ENCODE data around the gene CRYBA1. TPM values are rescaled to one million over a fixed set of nuclear protein-coding genes. Genes with fewer than 3 reads are reported as not detected.
A peak's percentile ranks its signal among the peaks of the same experiment; 100 is the strongest.
"Not testable (repeated sequence)": the region's sequence is repeated elsewhere in the genome, so short reads cannot be mapped to it uniquely, and the experiment has no call there.

Gene CRYBA1
- total and polyA plus RNA-seq, 3 experiments from 2014 or later = not detected

DNA sequence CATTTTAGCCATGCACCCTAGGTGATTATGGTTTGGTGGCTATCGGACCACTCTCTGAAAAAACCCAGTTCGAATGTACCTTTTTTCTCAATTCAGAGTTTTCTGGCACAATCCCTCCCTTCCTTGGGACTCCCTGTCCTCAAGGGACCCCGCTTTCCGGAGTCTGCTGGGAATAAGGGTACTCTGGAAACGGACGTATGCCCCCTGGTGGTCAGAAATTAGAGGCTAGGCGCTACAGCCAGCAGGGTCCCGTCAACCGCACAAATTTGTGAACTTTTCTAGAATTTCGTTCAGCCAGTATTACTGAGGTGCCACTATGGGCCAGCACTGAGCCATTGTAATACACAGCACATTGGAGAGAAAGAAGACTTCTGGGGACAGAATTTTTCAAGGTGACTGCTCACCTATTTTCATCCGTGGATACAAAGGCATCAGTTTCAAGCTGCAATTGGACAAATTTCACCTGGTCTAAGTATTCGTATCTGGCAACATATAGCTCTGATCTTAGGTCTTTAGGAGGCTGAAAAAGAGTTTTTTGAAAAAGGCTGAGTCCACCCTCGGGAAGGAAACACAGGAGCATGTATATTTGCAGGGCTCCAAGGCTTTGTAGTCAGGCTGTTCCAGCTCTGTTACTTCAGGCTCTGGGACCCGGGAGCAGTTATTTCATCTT is 27.1 kb upstream of the CRYBA1 start:
- H3K36me3 Mint-ChIP-seq = no peaks in the 10 kb centered on the region
- CTCF ChIA-PET = interaction anchor here (0.7 to 10.1 kb wide), 15 partner anchors 10 to 266 kb away, joined by 3 to 159 read pairs (median 7); partner anchors contain the start of gene MYO18A

DNA sequence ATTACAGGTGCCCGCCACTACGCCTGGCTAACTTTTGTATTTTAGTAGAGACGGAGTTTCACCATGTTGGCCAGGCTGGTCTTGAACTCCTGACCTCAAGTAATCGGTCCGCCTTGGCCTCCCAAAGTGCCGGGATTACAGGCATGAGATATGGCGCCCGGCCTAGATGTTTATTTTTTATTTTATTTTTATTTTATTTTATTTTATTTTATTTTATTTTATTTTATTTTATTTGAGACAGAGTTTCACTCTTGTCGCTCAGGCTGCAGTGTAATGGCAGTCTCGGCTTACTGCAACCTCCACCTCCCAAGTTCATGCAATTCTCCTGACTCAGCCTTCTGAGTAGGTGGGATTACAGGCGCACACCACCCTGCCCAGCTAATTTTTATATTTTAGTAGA is 25.3 kb upstream of the CRYBA1 start:
- H3K36me3 ChIP-seq (ENCODE audit: insufficient read depth, low read length); H3K27me3 ChIP-seq (ENCODE audit: insufficient read depth, low read length, poor library complexity, severe bottlenecking); H3K27ac ChIP-seq (ENCODE audit: low read depth, low read length); H3K4me1 ChIP-seq (ENCODE audit: insufficient read depth, low read length); H3K27ac Mint-ChIP-seq; POLR2A ChIA-PET; H3K36me3 Mint-ChIP-seq; H3K27me3 Mint-ChIP-seq; H3K4me3 Mint-ChIP-seq; H3K4me3 ChIP-seq (ENCODE audit: low read length); DNase-seq; H3K9me3 Mint-ChIP-seq; H3K4me1 Mint-ChIP-seq; H3K9me3 ChIP-seq (ENCODE audit: low read length): not testable (repeated sequence)
- CTCF ChIA-PET = interaction anchor here (3.3 to 10.1 kb wide), 4 partner anchors 27 to 97 kb away, joined by 12 to 159 read pairs (median 27); partner anchors contain the start of gene MYO18A

More for the DNA sequence above, 27.1 kb upstream of the CRYBA1 start:
- Mint-ChIP-seq H3K4me3 (peak overlapping the region in 1 of 7 donors; percentile 13), H3K4me1 (peaks cover 8 to 10% (median 9%) of the 10 kb centered on the region in 3 donors), H3K9me3 (no peaks in the 10 kb centered on the region), H3K27me3 (peaks cover 0 to 7% of the 10 kb centered on the region in 2 donors), H3K27ac (peak overlapping the region in 3 of 8 donors; percentile 17 to 54 (median 26))
- Histone ChIP-seq H3K27me3 (ENCODE audit: insufficient read depth, low read length, poor library complexity, severe bottlenecking) (no peaks in the 10 kb centered on the region), H3K4me1 (ENCODE audit: insufficient read depth, low read length) (peaks cover 4% of the 10 kb centered on the region), H3K36me3 (ENCODE audit: insufficient read depth, low read length) (no peaks in the 10 kb centered on the region), H3K27ac (ENCODE audit: low read depth, low read length) (no peak overlapping the region), H3K9me3 (ENCODE audit: low read length) (no peaks in the 10 kb centered on the region), H3K4me3 (ENCODE audit: low read length) (no peak overlapping the region)
- peak; percentile 57 to 79 (median 63) for DNase-seq
- POLR2A ChIA-PET = interaction anchor here (0.6 kb wide), 2 partner anchors 73 to 531 kb away, joined by 4 read pairs; no protein-coding TSS in a partner anchor

DNA sequence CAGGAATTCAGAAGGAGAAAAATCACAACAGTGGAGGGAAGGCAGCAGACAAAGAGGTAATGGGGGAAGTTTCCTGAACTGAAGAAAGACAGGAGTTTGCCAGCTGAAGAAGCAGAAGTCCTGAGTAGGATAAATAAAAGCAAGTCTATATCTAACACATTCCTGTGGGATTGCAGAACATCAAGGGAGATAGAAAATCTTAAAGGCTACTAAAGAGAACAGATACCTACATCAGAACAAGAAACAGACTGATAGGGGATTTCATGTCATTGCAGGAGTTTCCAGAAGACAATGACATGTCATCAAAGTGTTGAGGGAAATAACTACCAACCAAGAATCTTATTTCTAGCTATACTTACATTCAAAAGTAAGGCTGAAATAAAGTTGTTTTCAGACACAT is 21.3 kb upstream of the CRYBA1 start:
- H3K9me3 ChIP-seq (ENCODE audit: low read length) = no peaks in the 10 kb centered on the region
- POLR2A ChIA-PET = no interaction called here
- H3K36me3 Mint-ChIP-seq = no peaks in the 10 kb centered on the region
- H3K4me1 Mint-ChIP-seq = no peaks in the 10 kb centered on the region
- no peak for DNase-seq
- no peak overlapping the region for H3K4me3 Mint-ChIP-seq
- peaks cover 5 to 7% of the 10 kb centered on the region in 2 donors for H3K27me3 Mint-ChIP-seq
- H3K27ac ChIP-seq (ENCODE audit: low read depth, low read length) = no peak overlapping the region
- H3K27ac Mint-ChIP-seq = peak overlapping the region in 1 of 8 donors; percentile 17
- H3K9me3 Mint-ChIP-seq = no peaks in the 10 kb centered on the region
- H3K4me3 ChIP-seq (ENCODE audit: low read length) = no peak overlapping the region
- CTCF ChIA-PET = interaction anchor here (0.7 to 1.8 kb wide), 2 partner anchors 77 to 80 kb away, joined by 3 to 7 read pairs; no protein-coding TSS in a partner anchor
- no peaks in the 10 kb centered on the region for H3K27me3 ChIP-seq (ENCODE audit: insufficient read depth, low read length, poor library complexity, severe bottlenecking)
- H3K36me3 ChIP-seq (ENCODE audit: insufficient read depth, low read length) = no peaks in the 10 kb centered on the region
- no peaks in the 10 kb centered on the region for H3K4me1 ChIP-seq (ENCODE audit: insufficient read depth, low read length)

DNA sequence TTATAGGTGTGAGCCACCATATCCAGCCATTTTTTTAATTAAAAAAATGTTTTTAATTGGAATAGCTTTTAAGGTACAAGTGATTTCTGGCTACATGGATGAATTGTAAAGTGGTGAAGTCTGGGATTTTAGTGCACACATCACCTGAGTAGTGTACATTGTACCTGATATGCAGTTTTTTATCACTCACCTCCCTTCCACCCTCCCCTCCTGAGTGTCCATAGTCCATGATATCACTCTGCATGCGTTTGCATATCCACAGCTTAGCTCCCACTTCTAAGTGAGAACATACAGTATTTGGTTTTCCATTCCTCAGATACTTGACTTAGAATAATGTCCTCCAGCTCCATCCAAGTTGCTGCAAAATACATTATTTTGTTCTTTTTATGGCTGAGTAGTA is 13.4 kb upstream of the CRYBA1 start:
- no peaks in the 10 kb centered on the region for H3K9me3 Mint-ChIP-seq
- POLR2A ChIA-PET = no interaction called here
- Histone ChIP-seq H3K27ac (ENCODE audit: low read depth, low read length) (no peak overlapping the region), H3K36me3 (ENCODE audit: insufficient read depth, low read length) (no peaks in the 10 kb centered on the region), H3K4me1 (ENCODE audit: insufficient read depth, low read length) (no peaks in the 10 kb centered on the region), H3K4me3 (ENCODE audit: low read length) (no peak overlapping the region), H3K9me3 (ENCODE audit: low read length) (no peaks in the 10 kb centered on the region), H3K27me3 (ENCODE audit: insufficient read depth, low read length, poor library complexity, severe bottlenecking) (no peaks in the 10 kb centered on the region)
- H3K4me3 Mint-ChIP-seq = no peak overlapping the region
- CTCF ChIA-PET = interaction anchor here (1.0 kb wide), 1 partner anchor 18 kb away, joined by 3 read pairs; no protein-coding TSS in a partner anchor
- peaks cover 0 to 6% of the 10 kb centered on the region in 2 donors for H3K27me3 Mint-ChIP-seq
- no peak for DNase-seq
- no peaks in the 10 kb centered on the region for H3K36me3 Mint-ChIP-seq
- H3K4me1 Mint-ChIP-seq = no peaks in the 10 kb centered on the region
- no peak overlapping the region for H3K27ac Mint-ChIP-seq

DNA sequence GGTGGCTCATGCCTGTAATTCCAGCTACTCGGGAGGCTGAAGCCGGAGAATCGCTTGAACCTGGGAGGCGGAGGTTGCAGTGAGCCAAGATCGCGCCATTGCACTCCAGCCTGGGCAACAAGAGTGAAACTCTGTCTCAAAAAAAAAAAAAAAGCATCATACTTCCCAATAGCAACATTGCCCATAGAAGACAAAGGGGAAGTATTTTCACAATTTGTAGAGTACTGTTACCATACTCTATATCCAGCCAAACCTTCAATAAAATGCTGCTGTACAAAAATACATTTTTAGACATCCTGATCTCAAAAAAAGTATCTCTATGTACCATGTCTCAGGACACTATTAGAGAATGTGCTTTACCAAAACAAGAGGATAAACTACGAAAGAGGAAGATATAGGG is 11.7 kb upstream of the CRYBA1 start:
- H3K4me1 ChIP-seq (ENCODE audit: insufficient read depth, low read length); H3K27ac ChIP-seq (ENCODE audit: low read depth, low read length); H3K4me3 Mint-ChIP-seq; H3K27me3 Mint-ChIP-seq; H3K27me3 ChIP-seq (ENCODE audit: insufficient read depth, low read length, poor library complexity, severe bottlenecking); DNase-seq; H3K4me1 Mint-ChIP-seq; POLR2A ChIA-PET; H3K9me3 ChIP-seq (ENCODE audit: low read length); H3K36me3 Mint-ChIP-seq; CTCF ChIA-PET; H3K9me3 Mint-ChIP-seq; H3K4me3 ChIP-seq (ENCODE audit: low read length); H3K27ac Mint-ChIP-seq; H3K36me3 ChIP-seq (ENCODE audit: insufficient read depth, low read length): not testable (repeated sequence)

DNA sequence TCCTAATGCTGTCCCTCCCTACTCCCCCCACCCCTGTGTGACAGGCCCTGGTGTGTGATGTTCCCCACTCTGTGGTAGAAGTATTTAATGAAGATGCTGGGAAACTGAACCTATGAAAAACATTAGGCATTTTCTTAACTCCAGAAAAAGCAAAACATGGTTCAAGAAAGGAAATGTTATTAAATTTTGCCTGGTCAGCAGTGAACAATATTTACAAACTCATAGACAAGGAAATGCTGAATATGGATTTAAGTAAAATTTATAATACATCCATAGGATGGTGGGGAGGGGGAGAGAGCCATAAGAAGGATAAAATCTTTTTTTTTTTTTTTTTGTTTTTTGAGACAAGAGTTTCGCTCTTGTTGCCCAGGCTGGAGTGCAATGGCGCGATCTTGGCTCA is 10.8 kb upstream of the CRYBA1 start:
- Mint-ChIP-seq H3K36me3 (no peaks in the 10 kb centered on the region), H3K4me3 (no peak overlapping the region), H3K9me3 (no peaks in the 10 kb centered on the region), H3K4me1 (no peaks in the 10 kb centered on the region), H3K27me3 (no peaks in the 10 kb centered on the region), H3K27ac (no peak overlapping the region)
- Histone ChIP-seq H3K9me3 (ENCODE audit: low read length) (no peaks in the 10 kb centered on the region), H3K27ac (ENCODE audit: low read depth, low read length) (no peak overlapping the region), H3K4me1 (ENCODE audit: insufficient read depth, low read length) (no peaks in the 10 kb centered on the region), H3K36me3 (ENCODE audit: insufficient read depth, low read length) (no peaks in the 10 kb centered on the region), H3K4me3 (ENCODE audit: low read length) (no peak overlapping the region), H3K27me3 (ENCODE audit: insufficient read depth, low read length, poor library complexity, severe bottlenecking) (no peaks in the 10 kb centered on the region)
- ChIA-PET POLR2A (no interaction called here), CTCF (interaction anchor here (1.5 kb wide), 1 partner anchor 16 kb away, joined by 4 read pairs; no protein-coding TSS in a partner anchor)
- DNase-seq = no peak

DNA sequence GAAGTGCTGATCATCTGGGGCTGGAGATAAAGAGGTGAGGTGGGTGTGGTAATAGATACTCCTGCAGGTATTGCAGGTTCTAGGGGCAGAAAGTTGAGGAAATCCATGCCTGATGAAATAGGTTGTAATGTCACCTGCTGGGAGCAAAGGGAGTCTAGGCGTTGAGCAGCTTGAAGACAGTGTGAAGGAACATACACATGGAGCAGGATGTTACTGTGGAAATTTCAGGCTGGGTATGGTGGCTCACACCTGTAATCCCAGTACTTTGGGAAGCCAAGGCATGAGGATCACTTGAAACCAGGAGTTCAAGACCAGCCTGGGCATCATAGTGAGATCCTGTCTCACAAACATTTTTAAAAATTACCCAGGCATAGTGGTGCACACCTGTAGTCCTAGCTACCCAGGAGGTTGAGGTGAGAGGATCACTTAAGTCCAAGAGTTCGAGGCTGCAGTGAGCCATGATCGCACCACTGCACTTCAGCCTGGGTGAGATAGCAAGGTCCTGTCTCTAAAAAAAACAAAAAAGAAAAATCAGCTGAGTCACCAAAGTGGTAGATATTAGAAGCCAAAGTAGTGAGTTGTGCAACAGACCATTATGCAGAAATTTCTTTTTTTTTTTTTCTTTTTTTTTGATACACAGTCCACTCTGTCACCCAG is 9.1 kb upstream of the CRYBA1 start:
- Mint-ChIP-seq H3K27me3 (no peaks in the 10 kb centered on the region), H3K27ac (no peak overlapping the region), H3K9me3 (no peaks in the 10 kb centered on the region), H3K4me1 (no peaks in the 10 kb centered on the region), H3K36me3 (no peaks in the 10 kb centered on the region), H3K4me3 (no peak overlapping the region)
- Histone ChIP-seq H3K27me3 (ENCODE audit: insufficient read depth, low read length, poor library complexity, severe bottlenecking) (no peaks in the 10 kb centered on the region), H3K27ac (ENCODE audit: low read depth, low read length) (no peak overlapping the region), H3K4me3 (ENCODE audit: low read length) (no peak overlapping the region), H3K36me3 (ENCODE audit: insufficient read depth, low read length) (no peaks in the 10 kb centered on the region), H3K9me3 (ENCODE audit: low read length) (no peaks in the 10 kb centered on the region), H3K4me1 (ENCODE audit: insufficient read depth, low read length) (no peaks in the 10 kb centered on the region)
- POLR2A ChIA-PET = no interaction called here
- DNase-seq = no peak
- CTCF ChIA-PET = interaction anchor here (0.6 to 1.5 kb wide), 5 partner anchors 8 to 294 kb away, joined by 3 to 4 read pairs (median 4); no protein-coding TSS in a partner anchor

DNA sequence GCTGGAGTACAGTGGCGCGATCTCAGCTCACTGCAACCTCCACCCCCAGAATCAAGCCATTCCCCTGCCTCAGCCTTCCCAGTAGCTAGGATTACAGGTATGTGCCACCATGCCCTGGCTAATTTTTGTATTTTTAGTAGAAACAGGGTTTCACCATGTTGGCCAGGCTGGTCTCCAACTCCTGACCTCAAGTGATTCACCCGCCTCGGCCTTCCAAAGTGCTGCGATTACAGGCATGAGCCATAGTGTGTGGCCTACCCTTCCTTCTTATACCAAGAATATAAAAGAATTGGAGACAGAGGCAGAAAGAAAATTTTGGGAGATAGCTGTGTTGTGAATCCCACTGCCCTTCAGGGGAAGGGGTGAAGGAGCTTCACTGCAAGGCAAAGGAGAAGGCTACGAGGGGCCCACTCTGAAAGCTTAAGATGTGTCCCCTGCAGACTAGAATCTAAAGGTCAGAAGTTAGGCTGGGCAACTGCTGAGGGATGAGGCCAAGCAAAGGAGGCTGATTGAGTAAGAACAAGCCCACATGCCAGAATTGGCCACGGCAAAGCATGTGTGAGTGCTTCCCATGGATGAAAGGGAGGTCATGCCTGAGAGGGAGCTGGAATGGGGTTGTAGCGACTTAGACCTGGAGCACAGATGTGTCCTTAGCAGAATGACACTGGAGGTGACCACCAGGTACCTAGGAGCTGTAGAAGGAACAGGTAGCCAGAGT is 8.4 kb upstream of the CRYBA1 start:
- H3K27ac Mint-ChIP-seq = peak overlapping the region in 1 of 8 donors; percentile 17
- no peaks in the 10 kb centered on the region for H3K27me3 ChIP-seq (ENCODE audit: insufficient read depth, low read length, poor library complexity, severe bottlenecking)
- no peaks in the 10 kb centered on the region for H3K36me3 ChIP-seq (ENCODE audit: insufficient read depth, low read length)
- H3K4me3 ChIP-seq (ENCODE audit: low read length) = no peak overlapping the region
- H3K4me1 ChIP-seq (ENCODE audit: insufficient read depth, low read length) = no peaks in the 10 kb centered on the region
- no peaks in the 10 kb centered on the region for H3K27me3 Mint-ChIP-seq
- no peak overlapping the region for H3K4me3 Mint-ChIP-seq
- H3K4me1 Mint-ChIP-seq = no peaks in the 10 kb centered on the region
- H3K36me3 Mint-ChIP-seq = no peaks in the 10 kb centered on the region
- POLR2A ChIA-PET = no interaction called here
- H3K9me3 Mint-ChIP-seq = no peaks in the 10 kb centered on the region
- CTCF ChIA-PET = interaction anchor here (0.6 to 1.3 kb wide), 4 partner anchors 7 to 294 kb away, joined by 3 to 4 read pairs (median 4); no protein-coding TSS in a partner anchor
- H3K27ac ChIP-seq (ENCODE audit: low read depth, low read length) = no peak overlapping the region
- DNase-seq = no peak
- no peaks in the 10 kb centered on the region for H3K9me3 ChIP-seq (ENCODE audit: low read length)

All from CD8-positive, alpha-beta memory T cell (primary cell).